D721Med (cell line): ENCODE measurements around the gene GPHN.

Experiments
- DNase-seq: peaks from one replicate; pipeline ENCODE4 v3.0.0; 2011; ENCODE audit warnings: low spot score; ENCODE audit not compliant: insufficient read length
- FAIRE-seq: peaks from 2 replicates; lab custom pipeline; 2011; peaks lifted over from hg19 to GRCh38; lab: Jason Lieb, UNC
- CTCF ChIP-seq: IDR thresholded peaks from 2 replicates; pipeline ENCODE4 v1.5.1; 2012; ENCODE audit warnings: mild to moderate bottlenecking, control low read depth; ENCODE audit not compliant: insufficient read depth; ENCODE audit errors: missing control alignments

Gene GPHN

DNA sequence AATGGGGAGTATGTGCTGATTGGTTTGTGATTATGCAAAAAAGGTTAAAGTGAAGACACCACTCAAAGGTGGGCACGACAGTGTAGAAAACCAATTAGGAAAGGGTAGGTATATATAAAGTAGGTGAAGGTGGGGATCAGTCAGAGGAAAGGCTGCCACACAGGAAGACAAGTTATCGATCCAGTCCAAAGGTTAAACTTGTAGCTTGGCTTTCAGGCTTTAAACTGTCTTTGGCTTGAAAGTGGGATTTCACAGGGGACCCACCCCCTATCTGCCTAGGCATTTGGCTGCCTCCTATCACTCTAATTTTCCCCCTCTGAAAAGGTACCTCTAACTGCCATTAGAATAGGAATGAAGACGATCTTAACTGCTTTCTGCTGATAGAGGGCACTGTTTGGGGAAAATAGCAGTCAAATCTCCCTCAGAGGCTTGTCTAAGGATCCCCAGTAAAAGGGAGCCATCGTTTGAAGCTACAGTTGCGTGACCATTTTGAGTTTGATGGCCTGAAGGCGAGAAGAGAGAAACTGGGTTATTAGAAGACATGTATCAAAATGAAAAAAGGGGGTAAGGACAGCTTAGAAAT lies 250.2 kb downstream of the GPHN start:
- FAIRE-seq (no peak), DNase-seq (no peak)
- TF ChIP-seq CTCF = no peak

GRCh38 chr14:66772146-66772545 lies 264.2 kb downstream of the GPHN start:
- no peak for TF ChIP-seq CTCF
- no peak for FAIRE-seq
- no peak for DNase-seq

DNA sequence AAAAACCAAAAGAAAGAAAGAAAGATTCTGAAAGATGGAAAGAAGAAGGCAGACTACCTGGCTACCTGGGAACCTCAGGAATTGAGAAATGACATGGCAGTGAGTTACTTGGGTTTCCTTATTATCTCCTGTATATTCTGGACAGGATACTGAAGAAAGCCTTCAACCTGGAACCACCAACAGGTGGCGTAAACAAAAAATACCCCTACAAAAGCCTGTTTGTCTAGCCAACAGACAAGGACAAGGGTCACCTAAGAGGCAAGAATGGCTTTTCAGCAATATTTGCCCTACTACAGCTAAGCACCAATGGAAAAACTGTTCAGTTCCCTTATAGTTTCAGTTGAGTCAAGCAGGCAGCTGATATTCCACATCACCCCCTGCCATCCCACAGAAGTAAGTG lies 274.9 kb downstream of the GPHN start:
- no peak for FAIRE-seq
- DNase-seq = no peak
- no peak for TF ChIP-seq CTCF

DNA sequence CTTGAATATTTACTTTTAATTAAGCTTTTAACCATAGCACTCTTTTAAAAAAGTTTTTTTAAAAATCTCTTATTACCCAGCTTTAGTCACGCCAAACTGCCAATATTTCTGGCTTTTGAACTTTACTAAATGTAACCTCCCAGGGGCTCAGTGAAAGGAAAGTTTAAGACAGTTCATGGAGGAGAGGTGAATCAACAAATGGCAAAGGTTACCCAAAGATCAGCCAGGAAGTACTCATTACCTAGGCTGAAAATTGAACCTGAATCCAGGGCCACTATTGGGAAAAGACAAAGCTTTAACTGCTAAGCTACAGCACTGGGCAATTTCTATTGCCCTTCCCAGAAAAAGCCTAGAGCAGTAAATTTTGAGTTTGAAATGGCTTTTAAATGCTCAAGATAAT lies 282.2 kb downstream of the GPHN start:
- no peak for FAIRE-seq
- TF ChIP-seq CTCF = no peak
- DNase-seq = no peak

DNA sequence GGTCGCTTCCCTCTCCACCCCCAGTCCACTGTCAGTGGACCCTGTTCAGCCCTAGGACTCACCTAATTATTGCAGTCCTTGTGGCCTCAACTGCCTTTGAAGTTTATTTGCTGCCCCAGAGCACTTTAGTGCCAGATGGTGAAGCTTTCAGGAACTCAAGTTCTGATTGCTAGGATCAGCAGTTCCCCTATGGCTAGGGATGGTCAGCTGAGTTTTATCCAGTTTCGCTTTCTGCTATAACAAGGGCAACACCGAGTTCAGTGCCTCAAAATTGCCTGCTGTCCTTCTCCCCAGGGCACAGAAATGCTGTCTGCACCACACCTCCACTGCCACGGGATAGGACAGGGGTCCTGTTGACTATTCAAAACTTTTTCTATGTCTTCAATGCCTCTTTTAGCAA lies 295.0 kb downstream of the GPHN start:
- DNase-seq (no peak), FAIRE-seq (no peak)
- no peak for TF ChIP-seq CTCF

DNA sequence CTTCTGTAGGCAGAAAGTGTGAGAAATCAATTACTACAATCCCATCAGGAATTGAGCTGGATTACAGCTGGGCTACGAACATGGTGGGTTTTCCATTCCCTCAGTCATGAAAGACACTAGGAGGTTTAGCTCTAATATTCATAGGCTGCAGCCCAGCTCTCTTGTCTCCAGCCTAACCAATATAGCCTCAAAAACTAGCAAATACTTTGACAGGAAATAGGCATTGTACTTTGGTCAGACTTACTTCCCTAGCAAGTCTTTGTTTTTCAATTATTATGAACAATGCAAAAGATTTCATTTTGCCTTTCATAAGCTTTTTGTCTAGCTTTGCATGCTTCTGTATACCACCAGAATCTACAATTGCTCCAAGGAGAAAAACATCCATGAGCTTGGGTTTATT lies 296.2 kb downstream of the GPHN start:
- TF ChIP-seq CTCF = no peak
- no peak for DNase-seq
- FAIRE-seq = no peak

- FAIRE-seq = no peak
- no peak for TF ChIP-seq CTCF
- no peak for DNase-seq
Measured at GRCh38 chr14:66813636-66814035, 305.7 kb downstream of the GPHN start.
